ENCODE results near the gene NDST3.
"Not testable (repeated sequence)": the region's sequence is repeated elsewhere in the genome, so short reads cannot be mapped to it uniquely, and the experiment has no call there.

NDST3 gene

DNA sequence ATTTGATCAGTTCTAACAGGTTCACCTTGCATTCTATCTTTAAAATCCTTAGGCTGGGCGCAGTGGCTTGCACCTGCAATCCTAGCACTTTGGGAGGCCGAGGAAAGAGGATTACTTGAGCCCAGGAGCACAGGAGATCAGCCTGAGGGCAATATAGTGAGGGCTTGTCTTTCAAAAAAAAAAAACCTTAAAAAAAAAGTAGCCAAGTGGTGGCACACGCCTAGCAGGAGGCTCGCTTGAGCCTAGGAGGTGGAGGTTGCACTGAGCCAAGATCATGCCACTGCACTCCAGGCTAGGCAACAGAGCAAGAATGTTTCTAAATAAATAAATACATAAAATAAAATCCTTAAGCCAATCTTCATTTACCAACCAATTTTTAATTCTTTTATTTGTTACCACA, 243.0 kb downstream of the NDST3 start:
- DNase-seq = no peak

DNA sequence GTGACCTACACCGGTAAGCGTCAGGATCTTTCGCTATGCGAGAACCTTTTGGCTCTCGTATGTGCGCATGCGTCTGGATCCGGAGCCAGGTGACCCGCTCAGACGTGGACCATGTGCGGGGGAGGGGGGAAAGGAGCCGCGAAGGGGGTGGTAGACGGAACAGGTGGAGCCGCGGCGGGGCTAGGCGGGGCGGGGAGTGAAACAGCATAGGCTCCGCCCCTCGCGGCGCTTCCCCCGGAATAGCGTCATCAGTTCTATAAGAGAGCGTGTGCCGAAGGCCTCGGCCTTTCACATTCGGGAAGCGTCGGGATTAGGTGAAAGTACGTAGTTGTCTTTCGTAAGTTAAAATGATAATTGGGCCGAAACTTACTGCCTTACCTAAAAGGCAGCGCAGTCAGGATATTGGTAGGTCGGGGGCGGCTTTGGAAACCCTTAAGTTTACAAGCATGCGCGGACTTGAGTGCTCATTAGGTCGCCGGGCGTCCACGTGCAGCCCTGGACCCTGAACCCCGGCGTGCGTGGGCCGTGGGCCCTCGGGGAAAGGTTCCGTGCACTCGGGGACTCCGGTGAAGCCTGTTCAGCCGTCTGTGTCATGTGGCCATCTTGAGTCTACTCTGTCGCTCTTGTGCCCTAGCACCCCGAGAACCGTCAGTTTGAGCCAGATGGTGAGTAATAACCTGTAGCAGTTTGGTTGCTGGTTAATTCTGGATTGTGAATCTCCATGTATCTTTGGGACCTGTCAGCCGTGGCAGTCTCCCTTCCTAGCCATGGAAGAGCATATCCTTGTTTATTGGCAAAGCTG, 244.4 kb downstream of the NDST3 start:
- DNase-seq = peak; percentile 97

DNA sequence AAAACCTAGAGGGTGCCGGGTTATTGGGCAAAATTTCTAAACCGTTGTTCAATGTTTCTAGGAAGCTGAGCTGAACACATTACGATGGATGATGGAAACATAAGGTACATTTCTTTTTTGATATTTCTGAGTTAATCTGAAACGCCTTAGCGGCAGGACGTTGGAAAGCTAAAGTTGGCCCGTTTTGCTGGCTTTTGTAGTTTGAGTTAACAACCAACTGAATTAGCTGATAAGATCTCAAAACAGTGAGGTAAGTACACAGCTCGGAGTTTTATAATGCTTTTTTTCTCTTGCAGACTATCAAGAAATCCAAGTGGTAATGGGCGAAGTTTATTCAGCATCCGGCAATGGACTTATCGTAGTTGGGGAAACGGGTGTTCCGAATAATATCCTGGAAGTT, 245.0 kb downstream of the NDST3 start:
- DNase-seq = peak; percentile 43

DNA sequence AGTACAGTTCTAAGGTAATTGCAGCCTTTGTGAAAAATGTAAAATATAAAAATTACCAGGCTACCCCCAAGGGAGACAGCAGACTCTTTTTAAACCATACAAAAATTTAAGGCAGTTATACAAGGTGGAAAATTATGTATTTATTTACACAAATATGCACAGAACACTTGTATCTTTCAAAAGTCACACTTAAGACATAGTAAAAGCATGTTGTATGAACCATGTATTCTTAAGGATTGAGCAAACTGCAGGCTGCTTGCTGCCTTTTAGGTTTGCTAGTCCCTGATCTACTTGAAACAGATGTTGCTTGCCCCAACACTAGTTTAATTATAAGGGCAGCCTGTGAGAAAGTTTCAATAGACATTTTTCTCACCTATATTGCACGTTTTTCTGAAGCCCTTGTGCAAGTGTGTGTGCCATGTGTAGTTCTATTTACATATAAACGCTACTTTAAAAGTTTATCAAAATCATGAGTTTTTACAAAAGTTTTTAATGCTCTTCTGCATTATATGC, 245.7 kb downstream of the NDST3 start:
- DNase-seq = no peak

DNA sequence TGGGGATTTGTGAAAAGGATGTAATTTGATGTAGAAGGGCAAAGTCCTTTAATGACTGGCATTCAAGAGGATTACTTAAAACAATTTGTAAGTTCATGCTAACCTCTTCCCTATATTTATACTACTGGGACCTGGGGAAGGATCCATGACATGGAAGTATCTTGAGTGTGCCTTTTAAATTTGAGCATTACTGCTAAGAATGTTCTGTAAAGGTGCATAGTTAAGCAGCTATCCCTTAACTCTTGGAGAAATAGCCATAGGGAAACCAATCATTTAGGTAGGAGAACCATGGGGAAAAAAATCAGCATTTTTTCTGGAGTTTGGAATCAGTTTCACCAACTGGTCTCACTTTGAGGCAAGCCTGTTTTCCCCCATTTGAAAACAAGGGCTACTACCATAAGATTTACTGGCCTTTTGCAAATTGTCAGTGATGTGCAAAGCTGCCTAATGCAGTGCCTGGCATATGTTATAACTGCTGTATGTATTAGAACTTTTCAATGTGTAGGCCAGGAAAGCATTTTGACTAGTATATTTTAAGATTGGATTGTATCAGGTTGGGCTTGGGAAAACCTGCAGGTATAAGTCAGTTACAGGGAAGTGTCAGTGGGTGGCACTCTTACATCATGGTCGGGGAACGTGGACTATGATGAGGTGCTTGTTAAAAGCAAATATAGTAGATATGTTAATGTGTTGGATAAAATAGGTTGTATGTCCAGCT, 246.4 kb downstream of the NDST3 start:
- DNase-seq = peak; percentile 43

DNA sequence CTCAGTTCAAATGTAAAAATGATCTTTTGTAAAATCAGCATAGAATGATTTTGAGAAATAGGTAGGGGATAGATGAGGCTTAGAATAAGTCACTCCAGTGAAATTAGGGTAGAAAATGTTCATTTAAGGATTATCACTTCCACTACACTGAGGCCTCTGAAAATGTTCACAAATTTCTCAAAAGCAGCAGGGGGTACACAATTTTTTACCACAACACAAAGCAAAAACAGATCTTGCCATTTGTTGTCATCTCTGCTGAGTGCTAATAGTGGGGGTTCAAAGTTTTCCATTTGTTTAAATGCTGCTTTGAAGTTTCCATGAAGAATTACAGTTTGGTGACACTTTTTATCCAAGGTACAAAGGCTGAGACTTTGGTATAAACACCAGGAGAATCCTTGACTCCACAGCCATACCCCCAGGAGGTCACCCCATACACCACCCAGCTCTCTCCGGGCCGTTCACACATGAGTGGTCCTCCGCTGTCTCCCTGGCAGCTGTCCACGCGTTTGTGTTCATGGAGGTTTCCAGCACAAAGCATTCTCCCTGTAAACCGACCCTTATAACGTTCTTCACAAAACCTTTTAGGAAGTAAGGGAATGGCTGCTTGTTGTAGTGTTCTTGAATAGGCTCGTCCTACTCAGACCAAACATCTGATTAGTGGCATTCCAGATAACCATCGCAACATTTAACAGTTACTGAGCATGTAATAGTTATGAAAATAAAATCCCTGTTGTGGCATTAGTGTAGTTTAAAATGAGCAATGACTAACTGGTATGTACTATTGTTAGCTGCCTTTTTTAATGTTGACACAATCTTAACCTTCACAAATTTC, 247.5 kb downstream of the NDST3 start:
- no peak for DNase-seq

DNA sequence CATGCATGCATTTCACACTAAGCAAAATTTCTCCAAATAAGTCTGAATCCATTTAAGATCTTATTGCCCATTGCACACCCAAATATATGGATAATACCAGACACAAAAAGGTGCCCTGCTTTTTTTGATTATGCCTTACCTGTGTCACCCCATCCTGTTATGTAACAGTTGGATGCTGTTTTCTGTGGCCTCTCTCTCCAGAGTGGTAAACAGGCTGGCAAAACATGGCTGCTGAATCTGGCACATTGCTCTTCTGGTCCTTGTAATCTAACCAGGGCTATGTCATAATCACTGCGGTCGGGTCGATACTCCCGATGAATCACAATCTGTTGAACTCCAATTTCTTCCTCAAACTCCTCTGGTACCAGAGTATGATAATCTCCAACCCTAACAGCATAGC, 248.4 kb downstream of the NDST3 start:
- DNase-seq = no peak

DNA sequence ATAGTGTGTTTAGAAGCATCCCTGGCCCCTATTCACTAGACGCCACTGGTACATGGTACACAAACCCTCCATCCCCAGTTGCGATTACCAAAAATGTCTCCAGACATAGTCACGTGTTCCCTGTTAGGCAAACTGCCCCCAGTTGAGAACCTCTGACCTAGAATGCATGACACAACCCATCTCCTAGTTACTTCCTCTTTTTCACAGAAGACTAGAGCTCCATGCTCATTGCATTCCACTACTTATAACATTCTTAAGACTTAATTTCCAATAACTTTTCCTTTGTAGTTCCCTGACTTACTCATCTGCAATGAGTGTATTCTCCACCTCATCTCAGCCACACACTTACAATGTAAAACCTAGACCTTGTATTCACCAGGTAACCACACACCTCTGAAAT, 249.9 kb downstream of the NDST3 start:
- no peak for DNase-seq

DNA sequence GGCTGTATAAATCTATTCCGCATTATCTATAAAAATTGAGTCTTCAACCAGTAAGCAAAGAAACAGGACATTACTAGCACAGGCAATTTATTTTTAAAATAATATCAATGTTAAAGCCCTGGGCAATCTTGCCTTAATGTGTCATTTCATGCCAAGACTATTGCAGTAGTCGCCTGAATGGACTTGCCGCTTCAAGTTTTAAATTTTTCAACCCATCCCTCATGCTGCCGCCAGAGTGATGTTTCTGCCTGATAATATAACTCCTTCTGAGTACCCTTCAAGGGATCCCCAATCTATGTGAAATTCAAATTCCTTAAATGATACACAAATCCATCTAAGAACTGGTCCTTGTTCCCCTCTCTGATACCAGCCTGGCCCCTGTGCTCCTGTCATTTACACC, 251.6 kb downstream of the NDST3 start:
- no peak for DNase-seq

DNA sequence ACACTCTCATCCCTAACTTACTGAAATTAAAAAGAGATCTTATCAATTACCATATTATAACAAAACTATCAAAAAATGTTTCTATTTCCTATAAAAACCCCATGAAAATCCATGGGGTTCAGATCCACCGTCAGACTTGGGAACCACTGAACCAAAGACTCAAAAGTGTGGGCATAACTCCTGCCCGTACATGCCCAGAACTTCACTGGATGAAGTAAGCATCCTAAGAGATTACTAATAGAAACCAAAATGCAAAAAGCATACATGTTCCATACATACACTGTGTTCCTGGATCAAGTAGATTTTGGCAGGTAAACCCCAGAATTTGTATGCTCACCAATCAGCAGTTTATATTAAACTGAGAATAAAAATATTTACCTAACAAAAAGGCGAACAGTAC, 252.4 kb downstream of the NDST3 start:
- DNase-seq = no peak

DNA sequence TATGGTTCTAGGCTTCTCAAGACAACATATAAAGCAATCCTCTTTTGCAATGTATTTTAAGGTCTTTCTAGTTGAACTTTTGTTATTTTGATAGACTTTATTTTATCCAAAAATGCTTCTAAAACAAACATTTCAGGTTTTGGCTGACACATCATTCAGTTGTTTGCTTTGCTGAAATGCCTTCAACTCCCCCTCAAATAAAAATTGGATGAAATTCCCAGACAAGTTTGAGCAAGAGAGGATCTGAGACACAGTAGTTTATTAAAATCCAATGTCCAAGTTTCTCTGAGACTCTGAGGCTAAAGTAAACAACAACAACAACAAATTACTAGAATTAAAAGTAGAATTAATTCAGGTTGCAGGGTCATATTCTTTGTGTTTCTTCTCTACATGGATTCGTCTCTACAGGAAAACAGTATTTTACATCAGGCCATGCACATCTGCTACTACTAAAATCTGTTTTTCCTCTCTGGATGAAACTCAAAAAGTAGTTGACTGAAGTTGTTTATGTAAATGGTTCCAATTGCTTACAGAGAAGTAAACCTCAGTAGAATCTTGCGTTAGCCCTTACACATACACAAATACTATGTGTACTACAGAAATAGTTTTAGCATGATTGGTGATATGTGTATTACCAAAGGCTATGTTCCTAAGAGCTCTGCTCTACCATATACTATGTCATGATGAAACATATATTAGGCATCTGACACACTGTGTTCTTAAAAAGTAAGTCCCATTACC, 253.6 kb downstream of the NDST3 start:
- DNase-seq = no peak

DNA sequence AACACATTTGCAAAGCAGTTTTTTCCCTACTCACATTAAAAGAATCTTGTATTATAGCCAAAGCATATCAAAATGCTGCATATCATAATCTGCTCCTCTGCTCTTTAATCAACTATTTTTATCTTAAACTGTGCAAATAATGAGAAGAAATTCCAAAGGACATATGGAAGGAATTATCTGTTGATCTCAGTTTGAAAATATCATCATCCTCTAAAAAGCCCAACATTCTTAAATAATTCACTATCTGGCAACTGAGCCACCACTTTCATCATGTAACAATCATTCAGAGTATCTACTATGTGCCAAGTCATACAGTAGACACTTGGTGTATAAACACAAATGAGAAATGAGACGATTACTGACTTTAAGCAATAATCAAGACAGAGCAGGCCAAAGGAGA, 255.5 kb downstream of the NDST3 start:
- no peak for DNase-seq

DNA sequence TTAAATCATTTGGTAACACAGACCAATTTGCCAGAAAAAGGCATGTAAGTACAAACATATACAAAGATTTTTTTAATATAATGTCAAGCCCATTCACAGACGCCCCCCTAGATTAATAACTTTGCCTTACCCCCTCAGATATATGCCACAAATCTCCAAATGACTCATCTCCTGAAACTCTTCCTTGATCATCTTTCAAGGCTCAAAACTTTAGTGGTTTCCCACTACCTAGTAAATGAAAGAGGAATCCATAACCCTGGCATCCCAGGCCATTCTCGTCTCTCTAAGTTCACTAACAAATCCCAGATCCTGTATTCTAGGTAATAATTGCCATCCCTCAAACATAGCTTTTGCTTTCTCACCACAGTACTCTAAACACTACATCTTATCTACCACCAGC, 256.7 kb downstream of the NDST3 start:
- no peak for DNase-seq

DNA sequence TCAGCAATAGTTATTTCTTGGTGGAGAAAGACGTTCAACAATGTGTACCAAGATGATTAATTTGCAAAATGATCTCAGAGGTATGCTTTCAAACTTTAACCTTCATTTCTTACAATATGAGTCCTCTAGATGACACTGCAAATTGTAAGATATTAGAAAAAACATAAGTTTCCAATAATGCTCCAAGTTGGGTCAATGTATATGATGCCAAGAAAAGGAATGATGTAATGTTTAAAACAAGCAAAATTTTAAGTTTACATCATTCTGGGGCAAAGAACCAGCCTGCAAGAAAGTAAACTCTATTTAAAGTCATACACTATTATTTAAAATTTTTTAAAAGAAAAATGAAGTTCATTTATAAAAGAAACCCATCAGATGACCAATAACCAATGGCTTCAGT, 262.4 kb downstream of the NDST3 start:
- DNase-seq = no peak

DNA sequence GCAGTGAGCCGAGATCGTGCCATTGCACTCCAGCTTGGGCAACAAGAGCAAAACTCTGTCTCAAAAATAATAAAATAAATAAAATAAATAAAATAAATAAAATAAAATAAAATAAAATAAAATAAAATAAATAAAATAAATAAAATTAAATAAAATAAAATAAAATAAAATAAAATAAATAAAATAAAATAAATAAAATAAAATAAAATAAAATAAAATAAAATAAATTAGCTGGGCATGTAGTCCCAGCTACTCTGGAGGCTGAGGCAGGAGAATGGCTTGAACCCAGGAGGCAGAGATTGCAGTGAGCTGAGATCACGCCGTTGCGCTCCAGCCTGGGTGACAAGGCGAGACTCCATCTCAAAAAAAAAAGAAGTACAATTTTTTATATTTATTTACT, 265.3 kb downstream of the NDST3 start:
- DNase-seq = not testable (repeated sequence)

DNA sequence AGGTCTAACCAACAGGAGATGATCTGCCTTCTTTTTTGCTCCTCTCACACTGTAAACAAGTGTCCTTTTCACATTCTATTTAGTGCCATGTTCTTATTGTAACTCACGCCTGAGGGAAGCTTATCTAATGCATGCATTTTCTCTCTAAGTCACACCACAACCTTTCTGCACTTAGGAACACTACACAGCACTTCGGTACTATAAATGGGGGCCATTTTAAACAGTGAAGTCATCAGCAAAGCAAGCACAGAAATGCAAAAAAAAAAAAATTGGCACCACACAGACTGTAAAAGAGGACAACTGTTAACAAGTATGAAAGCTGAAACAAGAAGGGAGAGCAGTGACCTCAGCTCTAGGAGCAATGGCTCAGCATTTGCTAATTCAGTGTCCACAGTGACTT, 273.4 kb downstream of the NDST3 start:
- no peak for DNase-seq
